Esophagus (tissue), 2 donors: ENCODE data around the gene SCART1. TPM values are rescaled to one million over a fixed set of nuclear protein-coding genes. Genes with fewer than 3 reads are reported as not detected.

Source experiments
- H3K27ac ChIP-seq, 2 donors: one replicate each; pipeline ENCODE4 v1.5.1; 2013; ENCODE audit warnings: low read depth in 2 of 2, mild to moderate bottlenecking in 2 of 2, inconsistent platforms in 1 of 2, low read length in 1 of 2, moderate library complexity in 1 of 2
- H3K27me3 ChIP-seq, 2 donors: one replicate each; pipeline ENCODE4 v1.6.1; 2013; ENCODE audit warnings: low read length in 2 of 2, control low read depth in 1 of 2, mild to moderate bottlenecking in 1 of 2; ENCODE audit not compliant: insufficient read depth in 2 of 2, control insufficient read depth in 1 of 2
- H3K36me3 ChIP-seq, 2 donors: one replicate each; pipeline ENCODE4 v1.6.1; 2013; ENCODE audit warnings: low read length in 1 of 2; ENCODE audit not compliant: control insufficient read depth in 2 of 2, insufficient read depth in 2 of 2
- H3K4me1 ChIP-seq, 2 donors: one replicate each; pipeline ENCODE4 v1.6.1; 2013; ENCODE audit warnings: low read length in 1 of 2; ENCODE audit not compliant: control insufficient read depth in 2 of 2, insufficient read depth in 2 of 2
- H3K4me3 ChIP-seq, 2 donors: one replicate each; pipeline ENCODE4 v1.5.1; 2013; ENCODE audit warnings: low read length in 2 of 2, mild to moderate bottlenecking in 2 of 2, low read depth in 1 of 2, moderate library complexity in 1 of 2
- H3K9me3 ChIP-seq, 2 donors: one replicate each; pipeline ENCODE4 v1.6.1; 2013; ENCODE audit warnings: mild to moderate bottlenecking in 2 of 2, low read depth in 1 of 2, low read length in 1 of 2, moderate library complexity in 1 of 2; ENCODE audit not compliant: control insufficient read depth in 2 of 2, insufficient read depth in 1 of 2
- WGBS, 2 donors: extraction: QIAGEN DNeasy Blood & Tissue Kit; methylation state at CpG; one replicate each; pipeline ENCODE4 v1.1.7; 2013; 5-methylcytosine and 5-hydroxymethylcytosine counted together
- polyA plus RNA-seq, 2 donors: library from polyadenylated mRNA; stranded (reverse); fragments of 200-250 nt; gene quantifications; one replicate each; pipeline ENCODE4 v1.2.3, GENCODE V29; 2013
- donor health status: healthy with polysubstance abuse.
- donor health status: Bipolar disorder and iron deficiency.

Gene SCART1
- polyA plus RNA-seq, 2 donors = 0.31 to 0.90 TPM

- Histone ChIP-seq H3K36me3 (no peaks in the 10 kb centered on the region), H3K4me1 (peaks cover 0 to 5% of the 10 kb centered on the region in 2 donors), H3K4me3 (no peak overlapping the region), H3K27me3 (no peaks in the 10 kb centered on the region), H3K9me3 (peaks cover 11 to 15% of the 10 kb centered on the region in 2 donors), H3K27ac (no peak overlapping the region)
- 86 to 91% methylated on average over 16 of the region's 16 CpGs for WGBS, 2 donors
These were observed 10.5 kb upstream of the SCART1 start for GRCh38 chr10:133442967-133443924.

GRCh38 chr10:133444342-133445267 lies 9.1 kb upstream of the SCART1 start:
- no peaks in the 10 kb centered on the region for H3K27me3 ChIP-seq
- H3K27ac ChIP-seq = no peak overlapping the region
- H3K4me3 ChIP-seq = no peak overlapping the region
- 87 to 92% methylated on average over 12 of the region's 12 CpGs for WGBS, 2 donors
- no peaks in the 10 kb centered on the region for H3K36me3 ChIP-seq
- H3K4me1 ChIP-seq = peaks cover 0 to 5% of the 10 kb centered on the region in 2 donors
- peaks cover 11 to 15% of the 10 kb centered on the region in 2 donors for H3K9me3 ChIP-seq

- peaks cover 0 to 5% of the 10 kb centered on the region in 2 donors for H3K4me1 ChIP-seq
- no peaks in the 10 kb centered on the region for H3K27me3 ChIP-seq
- no peak overlapping the region for H3K4me3 ChIP-seq
- peaks cover 11 to 15% of the 10 kb centered on the region in 2 donors for H3K9me3 ChIP-seq
- WGBS, 2 donors = 86 to 89% methylated on average over 21 to 22 of the region's 22 CpGs
- H3K36me3 ChIP-seq = no peaks in the 10 kb centered on the region
- H3K27ac ChIP-seq = no peak overlapping the region
These were observed 8.4 kb upstream of the SCART1 start for GRCh38 chr10:133445268-133445732.

DNA sequence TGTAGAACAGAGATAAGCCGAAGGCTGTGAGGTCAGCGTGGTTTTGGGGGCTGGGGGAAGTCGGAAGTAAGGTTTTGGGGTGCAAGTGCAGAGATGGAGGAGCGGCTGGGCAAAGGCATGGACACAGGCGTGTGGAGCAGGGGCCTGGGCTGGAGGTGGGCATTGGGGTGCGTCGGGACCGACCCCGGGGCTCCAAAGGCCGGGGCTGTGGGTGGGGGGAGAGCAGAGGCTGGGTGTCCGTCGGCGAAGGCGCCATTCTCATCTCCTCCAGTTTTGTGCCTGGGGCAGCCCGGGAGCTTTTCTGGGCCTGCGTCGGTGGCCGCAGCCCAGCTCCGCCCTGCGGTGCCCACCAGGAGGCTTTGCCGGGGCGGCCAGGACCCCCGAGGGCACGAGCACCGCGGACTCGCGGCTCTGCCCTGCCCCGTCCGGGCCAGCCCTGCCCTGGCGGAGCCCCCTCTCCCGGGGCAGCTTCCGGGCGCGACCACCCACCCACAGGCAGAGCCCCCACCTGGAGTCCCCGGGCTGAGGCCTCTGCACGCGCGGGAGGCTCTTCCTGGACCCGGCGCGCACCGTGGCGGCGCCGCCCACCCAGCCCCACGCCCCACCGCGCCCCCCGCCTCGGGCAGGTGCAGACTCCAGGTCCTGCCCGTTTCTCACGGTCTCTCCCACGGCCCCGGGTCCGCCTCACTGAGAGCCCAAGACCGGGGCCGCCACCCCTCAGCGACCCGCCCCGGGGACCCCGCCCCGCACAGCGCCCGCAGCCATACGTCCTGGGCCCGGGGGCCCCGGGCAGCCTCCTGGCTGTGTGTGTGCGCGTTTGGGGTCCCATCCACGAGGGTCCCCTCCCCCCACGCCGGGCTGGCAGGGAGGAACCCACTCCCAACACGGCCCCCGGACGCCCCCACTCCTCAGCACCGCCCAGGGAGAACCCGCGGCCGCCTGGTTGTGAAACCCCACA lies 7.7 kb upstream of the SCART1 start:
- Histone ChIP-seq H3K27ac (no peak overlapping the region), H3K4me1 (peaks cover 0 to 5% of the 10 kb centered on the region in 2 donors), H3K4me3 (no peak overlapping the region), H3K9me3 (peaks cover 11 to 15% of the 10 kb centered on the region in 2 donors), H3K27me3 (no peaks in the 10 kb centered on the region), H3K36me3 (no peaks in the 10 kb centered on the region)
- WGBS, 2 donors = 54 to 60% methylated on average over 61 to 80 of the region's 80 CpGs

DNA sequence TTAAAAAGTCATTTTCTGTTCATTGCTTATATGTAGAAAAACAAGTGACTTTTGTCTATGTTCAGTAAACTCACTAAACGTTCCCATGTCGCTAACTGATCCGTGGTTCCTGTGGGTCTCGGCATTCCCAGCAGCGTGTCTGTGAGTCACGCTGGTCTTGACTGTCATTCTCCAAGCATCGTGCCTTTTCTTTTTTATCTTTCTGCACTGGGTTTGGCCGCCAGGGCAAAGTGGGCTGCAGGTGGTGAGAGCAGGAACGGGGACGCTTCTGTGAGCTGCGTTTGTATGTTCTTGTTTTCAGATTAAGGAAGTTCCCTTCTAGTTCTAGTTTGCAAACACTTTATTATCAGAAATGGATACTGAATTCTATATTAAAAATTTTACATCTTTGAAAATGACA lies 6.8 kb upstream of the SCART1 start:
- Histone ChIP-seq H3K9me3 (peaks cover 11 to 15% of the 10 kb centered on the region in 2 donors), H3K4me3 (no peak overlapping the region), H3K4me1 (peaks cover 0 to 1% of the 10 kb centered on the region in 2 donors), H3K36me3 (no peaks in the 10 kb centered on the region), H3K27ac (no peak overlapping the region), H3K27me3 (no peaks in the 10 kb centered on the region)
- WGBS, 2 donors = 86 to 90% methylated on average over 11 of the region's 11 CpGs

DNA sequence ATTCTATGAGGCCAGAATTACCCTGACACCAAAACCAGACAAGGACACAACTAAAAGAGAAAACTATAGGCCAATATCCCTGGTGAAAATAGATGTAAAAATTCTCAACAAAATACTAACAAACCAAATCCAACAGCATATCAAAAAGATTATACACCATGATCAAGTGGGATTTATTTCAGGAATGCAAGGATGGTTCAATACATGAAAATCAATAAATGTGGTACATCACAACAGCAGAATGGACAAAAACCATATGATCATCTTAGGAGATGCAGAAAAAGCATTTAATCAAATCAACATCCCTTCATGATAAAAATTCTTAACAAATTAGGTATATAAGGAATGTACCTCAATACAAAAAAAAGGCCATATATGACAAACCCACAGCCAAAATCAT lies 5.6 kb upstream of the SCART1 start:
- Histone ChIP-seq H3K4me3 (no peak overlapping the region), H3K27me3 (no peaks in the 10 kb centered on the region), H3K36me3 (no peaks in the 10 kb centered on the region), H3K27ac (no peak overlapping the region), H3K4me1 (no peaks in the 10 kb centered on the region), H3K9me3 (peaks cover 11 to 15% of the 10 kb centered on the region in 2 donors)

DNA sequence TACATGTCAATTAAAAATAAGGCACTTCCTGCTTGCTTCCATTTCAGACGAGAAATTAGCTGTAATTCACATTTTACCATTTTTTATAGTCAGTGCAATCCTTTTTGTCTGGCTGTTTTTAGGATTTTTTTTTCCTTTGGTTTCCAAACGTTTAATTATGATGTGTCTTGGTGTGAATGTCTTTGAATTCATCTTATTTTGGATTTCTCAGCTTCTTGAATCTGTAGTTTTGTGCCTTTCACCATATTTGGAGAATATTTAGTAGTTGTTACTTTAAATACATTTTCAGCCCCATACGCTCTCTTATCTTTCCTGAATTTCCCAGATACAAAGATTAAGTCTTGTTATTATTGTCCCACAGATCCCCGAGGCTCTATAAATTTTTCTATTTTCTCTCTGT lies 2.4 kb upstream of the SCART1 start:
- Histone ChIP-seq H3K4me1 (no peaks in the 10 kb centered on the region), H3K4me3 (no peak overlapping the region), H3K27ac (no peak overlapping the region), H3K9me3 (peaks cover 6 to 7% of the 10 kb centered on the region in 2 donors), H3K36me3 (no peaks in the 10 kb centered on the region), H3K27me3 (no peaks in the 10 kb centered on the region)
- 55 to 60% methylated on average over 4 of the region's 4 CpGs for WGBS, 2 donors

DNA sequence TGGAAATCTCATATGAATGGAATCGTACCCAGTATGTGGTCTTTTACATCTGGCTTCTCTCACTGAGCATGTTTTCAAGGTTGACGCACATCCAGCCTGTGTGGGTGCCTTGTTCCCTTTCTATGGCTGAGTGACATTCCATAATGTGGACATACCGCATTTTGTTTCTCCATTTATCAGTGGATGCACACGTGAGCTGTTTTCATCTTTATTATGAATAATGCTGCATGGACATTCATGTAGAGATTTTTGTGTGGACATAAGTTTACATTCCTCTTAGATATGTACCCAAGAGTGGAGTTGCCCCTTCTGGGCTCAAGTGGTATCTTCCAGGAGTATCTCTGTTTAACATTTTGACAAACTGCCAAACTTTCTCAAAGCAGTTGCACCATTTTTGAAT lies 1.3 kb upstream of the SCART1 start:
- 80 to 81% methylated on average over 4 of the region's 4 CpGs for WGBS, 2 donors
- Histone ChIP-seq H3K4me1 (no peaks in the 10 kb centered on the region), H3K36me3 (no peaks in the 10 kb centered on the region), H3K4me3 (no peak overlapping the region), H3K27ac (no peak overlapping the region), H3K27me3 (no peaks in the 10 kb centered on the region), H3K9me3 (peaks cover 0 to 4% of the 10 kb centered on the region in 2 donors)
